ENCODE data around the gene PCK1. TPM values are rescaled to one million over a fixed set of nuclear protein-coding genes. Genes with fewer than 3 reads are reported as not detected.
"Not testable (repeated sequence)": the region's sequence is repeated elsewhere in the genome, so short reads cannot be mapped to it uniquely, and the experiment has no call there.

Gene PCK1
- total RNA-seq = 0.15 TPM in 1 of 2 replicates, not detected in the other

DNA sequence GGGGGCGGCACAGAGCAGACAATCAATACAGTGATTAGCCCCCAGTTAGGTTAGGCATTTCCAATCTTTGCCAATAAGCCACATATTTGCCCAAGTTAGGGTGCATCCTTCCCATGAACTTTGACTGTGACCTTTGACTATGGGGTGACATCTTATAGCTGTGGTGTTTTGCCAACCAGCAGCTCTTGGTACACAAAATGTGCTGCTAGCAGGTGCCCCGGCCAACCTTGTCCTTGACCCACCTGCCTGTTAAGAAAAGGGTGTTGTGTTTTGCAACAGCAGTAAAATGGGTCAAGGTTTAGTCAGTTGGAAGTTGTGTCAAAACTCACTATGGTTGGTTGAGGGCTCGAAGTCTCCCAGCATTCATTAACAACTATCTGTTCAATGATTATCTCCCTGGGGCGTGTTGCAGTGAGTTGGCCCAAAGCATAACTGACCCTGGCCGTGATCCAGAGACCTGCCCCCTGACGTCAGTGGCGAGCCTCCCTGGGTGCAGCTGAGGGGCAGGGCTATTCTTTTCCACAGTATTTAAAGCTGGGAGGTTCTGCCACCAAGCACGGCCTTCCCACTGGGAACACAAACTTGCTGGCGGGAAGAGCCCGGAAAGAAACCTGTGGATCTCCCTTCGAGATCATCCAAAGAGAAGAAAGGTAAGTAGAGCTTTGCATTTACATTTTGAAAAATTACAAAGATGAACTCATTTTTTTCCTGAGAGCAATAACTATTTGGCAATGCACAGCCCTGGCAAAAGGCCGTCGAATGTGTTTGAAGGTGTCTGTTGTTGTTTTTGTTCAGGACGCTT, at the start of gene PCK1:
Gene PCK1 (plus strand): TSS at position 557 of the 802 bp plus-strand sequence. CDS start 302 bp downstream, outside the sequence.
- peak; percentile 96 for DNase-seq (ENCODE audit: low read depth)

DNA sequence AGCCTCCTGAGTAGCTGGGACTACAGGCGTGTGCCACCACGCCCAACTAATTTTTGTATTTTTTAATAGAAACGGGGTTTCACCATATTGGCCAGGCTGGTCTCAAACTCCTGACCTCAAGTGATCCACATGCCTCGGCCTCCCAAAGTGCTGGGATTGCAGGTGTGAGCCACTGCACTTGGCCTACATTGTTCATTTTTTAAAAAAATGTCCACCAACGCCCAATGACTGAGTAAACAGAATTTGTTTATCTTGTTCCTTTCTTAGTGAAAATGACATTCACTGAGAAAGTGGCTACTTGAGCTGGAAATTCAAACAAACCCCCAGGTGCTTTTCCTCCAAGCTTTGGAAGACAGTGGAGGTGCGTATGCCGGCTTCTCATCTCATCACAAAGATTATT, 49.2 kb upstream of the PCK1 start:
- not testable (repeated sequence) for DNase-seq (ENCODE audit: low read depth)

DNA sequence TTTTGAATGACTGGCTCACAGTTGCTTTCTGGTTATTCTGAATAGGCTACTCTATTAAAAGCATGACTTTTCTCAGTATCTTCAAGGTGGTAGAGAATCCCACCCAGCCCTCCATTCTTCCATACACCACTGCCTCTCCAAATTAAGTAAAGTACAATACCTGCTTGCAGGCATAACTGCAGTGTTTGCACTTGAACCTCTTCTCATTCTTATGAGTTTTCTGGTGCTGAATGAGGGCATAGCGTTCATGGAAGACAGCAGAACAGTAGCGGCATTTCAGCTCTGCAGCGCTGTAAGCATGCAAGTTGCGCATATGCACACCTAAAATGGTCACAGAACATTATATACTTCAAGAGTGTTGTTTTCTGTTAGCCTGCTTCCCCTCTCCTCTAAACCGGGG, 48.5 kb upstream of the PCK1 start:
- DNase-seq (ENCODE audit: low read depth) = no peak

DNA sequence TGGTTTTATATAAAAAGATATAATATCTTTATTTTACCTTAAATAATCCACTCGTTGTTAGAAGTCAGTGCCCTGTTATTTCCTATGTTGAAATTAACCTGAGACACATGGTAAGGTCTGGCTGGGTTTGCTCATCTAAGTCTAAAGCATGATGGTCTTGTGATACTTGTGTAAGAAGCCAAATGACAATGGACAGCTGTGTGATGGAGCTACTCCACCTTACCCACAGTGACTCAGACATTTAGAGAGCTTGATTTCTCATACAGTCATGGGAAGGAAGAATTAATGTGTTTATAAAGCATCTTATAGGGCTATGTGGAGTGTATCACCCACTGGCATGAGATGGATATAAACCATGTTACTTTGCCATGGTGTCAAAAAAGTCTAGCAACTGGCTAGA, 47.7 kb upstream of the PCK1 start:
- peak; percentile 36 for DNase-seq (ENCODE audit: low read depth)

DNA sequence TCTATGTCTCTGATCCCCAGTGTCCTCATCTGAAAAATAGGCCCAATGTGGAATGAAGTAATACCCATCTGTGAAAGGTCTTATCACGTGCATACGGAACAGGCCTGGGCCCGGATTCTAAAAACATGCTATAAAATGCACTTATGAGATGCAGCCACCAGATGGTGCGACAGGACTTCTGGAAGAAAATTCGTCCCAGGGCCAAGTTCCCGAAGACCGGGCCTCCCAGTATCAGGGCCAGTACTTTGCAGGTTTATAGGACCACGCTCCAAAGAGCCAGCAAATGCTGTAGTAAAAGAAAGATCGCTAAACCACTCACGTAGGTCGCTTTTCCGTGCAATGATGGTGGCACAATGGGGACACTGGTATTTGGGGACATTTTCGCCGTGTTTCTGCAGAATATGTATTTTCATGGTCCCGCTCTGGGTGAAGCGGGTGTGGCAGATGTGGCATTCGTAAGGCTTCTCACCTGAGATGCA, 46.6 kb upstream of the PCK1 start:
- peak; percentile 39 for DNase-seq (ENCODE audit: low read depth)

DNA sequence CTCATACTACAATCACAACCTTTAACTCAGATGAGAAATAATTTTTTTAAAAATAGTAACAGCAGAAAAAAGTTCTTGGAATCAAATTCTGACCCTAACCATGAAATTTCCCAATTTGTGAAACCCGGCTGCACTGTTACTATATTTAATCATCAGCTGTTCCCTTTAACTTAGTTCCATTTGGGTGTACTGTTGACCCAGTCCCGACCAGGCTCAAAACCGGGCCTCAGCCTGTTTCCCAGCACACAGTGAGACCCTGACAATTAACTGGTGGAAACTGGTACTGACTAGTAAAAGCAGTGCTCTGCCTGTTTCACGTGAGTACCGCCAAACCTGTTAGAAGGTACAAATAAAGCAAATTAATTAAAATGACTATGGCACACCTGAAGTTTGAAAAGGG, 43.0 kb upstream of the PCK1 start:
- no peak for DNase-seq (ENCODE audit: low read depth)

DNA sequence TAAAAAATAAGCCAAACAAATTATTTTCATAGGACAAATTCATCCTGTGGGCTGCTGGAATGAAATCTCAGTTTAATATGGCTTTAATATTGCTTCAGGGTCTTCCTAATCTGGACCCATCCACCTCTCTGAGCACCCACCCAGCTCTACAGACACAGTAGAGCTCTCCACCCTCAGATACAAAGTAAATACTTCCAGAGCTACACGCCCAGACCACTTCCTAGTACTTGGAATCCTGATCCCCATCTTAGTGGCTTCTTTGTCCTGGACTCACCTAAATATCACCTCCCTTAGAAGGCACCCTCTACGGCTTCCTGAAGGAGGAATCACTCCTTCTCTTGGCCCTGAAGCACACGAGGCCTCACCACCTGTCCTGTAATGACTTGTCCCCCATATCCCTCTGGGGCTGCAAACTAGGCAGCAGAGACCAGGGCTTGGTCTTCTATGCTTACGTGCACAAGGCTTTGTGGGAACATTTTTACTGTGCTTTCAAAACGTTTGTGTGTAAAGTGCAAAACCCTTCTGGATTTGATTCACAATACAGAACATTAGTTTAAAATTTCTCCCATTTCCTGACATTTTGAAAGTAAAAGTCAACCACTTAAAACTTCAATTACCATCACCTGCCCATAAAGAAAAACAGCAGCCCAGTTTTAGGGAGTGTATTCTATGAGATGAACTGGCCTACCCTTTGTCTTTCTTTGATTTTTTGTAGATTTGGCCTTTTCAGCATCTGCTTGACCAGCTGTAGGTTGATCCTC, 38.4 kb upstream of the PCK1 start:
- no peak for DNase-seq (ENCODE audit: low read depth)

DNA sequence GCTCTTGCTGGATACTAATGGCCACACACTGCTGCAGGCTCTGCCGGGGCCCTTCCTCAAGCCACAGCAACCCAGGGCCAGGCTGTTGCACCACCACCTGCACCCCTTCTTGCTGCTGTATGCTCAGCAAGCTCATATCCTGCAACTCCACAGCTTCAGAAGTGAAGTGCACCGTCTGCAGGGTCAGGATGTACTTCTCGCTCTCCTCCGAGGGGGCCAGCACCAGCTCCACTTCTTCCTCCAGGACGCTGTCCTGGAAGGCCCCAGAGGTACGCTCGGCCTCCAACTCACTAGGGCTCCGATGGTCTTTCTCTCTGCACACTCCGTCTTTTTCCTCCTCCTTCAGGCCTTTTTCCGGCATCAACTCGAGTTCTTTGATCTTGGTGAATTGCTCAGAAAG, 37.1 kb upstream of the PCK1 start:
- DNase-seq (ENCODE audit: low read depth) = no peak

DNA sequence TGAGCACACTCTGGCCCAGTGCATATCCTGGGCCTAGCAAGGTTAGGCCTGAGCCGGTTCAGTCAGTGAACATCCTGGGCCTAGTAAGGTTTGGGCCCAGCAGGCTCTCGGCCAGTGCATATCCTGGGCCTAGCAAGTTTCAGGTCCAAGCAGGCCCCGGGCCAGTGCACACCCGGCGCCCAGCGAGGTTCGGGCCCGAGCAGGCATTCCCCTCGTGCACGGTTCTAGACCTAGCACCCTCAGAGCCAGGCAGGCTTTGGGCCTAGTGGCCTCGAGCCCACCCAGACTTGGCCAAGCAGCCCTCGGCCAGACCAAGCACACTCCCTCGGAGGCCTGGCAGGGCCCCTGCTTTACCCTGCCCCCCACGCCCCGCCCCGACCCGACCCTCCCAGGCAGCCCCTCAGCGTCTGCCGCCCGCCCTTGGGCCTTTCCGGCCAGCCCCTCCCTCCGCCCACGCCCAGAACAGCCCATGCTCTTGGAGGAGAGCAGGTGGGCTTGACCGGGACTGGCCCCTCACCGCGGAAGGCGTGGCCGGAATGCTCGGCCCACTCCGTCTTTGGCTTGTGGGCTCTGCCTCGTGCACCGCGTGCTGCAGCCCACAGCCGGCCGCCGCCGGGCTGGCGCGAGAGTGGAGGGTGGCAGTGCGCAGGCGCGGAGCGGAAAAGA, 36.3 kb upstream of the PCK1 start, which contains the start of gene CTCFL:
Gene CTCFL (minus strand): TSS at position 630 of the 666 bp plus-strand sequence. CDS start 935 bp downstream, outside the sequence.
- no peak for DNase-seq (ENCODE audit: low read depth)

DNA sequence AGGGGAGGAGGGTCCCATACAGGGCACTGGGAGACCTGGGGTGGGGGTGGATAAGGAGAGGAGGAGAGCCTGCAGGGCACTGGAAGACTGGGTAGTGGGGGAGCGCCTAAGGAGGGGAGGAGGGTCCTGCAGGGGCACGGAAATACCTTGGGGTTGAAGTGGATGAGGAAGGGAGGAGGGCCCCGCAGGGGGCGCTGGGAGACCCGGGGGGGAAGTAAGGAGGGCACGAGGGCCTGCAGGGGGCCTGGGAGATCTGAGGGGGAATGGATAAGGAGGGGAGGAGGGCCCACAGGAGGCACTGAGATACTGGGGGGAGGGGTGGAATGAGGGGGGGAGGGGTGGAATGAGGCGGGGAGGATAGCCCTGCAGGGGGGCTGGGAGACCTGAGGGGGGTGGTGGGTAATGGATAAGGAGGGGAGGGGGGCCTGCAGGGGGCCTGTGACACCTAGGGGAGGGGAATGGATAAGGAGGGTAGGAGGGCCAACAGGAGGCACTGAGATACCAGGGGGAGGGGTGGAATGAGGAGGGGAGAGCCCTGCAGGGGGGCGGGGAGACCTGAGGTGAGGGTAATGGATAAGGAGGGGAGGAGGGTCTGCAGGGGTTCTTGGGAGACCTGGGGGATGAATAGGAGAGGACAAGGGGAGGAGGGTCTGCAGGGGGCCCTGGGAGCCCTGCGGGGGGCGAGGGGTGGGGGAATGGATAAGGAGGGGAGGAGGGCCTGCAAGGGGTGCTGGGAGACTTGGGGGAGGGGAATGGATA, 35.4 kb upstream of the PCK1 start:
- DNase-seq (ENCODE audit: low read depth) = no peak

DNA sequence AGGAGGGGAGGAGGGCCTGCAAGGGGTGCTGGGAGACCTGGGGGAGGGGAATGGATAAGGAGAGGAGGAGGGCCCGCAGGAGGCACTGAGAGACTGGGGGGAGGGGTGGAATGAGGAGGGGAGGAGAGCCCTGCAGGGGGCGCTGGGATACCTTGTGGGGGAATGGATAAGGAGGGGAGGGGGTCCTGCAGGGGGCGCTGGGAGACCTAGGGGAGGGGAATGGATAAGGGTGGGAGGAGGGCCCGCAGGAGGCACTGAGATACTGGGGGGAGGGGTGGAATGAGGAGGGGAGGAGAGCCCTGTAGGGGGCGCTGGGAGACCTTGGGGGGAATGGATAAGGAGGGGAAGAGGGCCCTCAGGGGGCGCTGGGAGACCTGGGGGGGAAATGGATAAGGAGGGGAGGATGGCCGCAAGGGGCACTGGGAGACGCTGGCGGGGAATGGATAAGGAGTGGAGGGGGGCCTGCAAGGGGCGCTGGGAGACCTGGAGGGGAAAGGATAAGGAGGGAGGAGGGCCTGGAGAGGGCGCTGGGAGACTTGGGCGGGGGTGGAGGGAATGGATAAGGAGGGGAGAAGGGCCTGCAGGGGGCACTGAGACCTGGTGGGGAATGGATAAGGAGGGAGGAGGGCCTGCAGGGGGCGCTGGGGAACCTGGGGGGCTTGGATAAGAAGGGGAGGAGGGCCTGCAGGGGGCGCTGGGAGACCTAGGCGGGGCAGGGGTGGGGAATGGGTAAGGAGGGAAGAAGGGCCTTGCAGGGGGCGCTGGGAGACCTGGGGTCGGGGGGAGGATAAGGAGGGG, 34.6 kb upstream of the PCK1 start:
- no peak for DNase-seq (ENCODE audit: low read depth)

DNA sequence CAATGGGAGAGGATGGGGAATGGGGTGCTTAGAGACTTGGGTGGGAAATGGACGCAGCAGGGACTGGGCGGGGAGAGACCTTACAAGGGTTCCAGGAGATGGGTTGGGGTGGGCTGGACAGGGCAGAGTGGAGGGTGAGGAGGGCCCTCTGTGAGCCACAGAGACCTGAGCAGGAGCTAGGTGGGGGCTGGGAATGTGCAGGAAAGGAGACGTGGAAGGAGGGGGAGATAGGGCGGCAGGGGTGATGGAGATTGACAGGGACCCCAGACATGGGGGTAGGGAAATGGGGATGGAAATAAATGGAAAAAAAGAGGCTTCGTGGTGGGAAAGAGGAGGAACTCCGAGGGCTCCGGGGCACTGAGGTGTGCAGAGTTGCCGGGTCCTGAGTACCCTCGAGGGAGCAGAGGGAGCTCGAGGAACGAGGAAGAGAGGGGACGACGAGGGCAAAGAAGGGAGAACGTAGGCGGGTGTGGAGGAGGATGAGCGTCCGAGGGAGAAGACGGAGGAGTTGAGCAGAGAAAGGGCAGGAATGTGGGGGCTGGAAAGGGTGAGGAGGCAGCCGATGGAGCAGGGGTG, 33.9 kb upstream of the PCK1 start:
- no peak for DNase-seq (ENCODE audit: low read depth)

DNA sequence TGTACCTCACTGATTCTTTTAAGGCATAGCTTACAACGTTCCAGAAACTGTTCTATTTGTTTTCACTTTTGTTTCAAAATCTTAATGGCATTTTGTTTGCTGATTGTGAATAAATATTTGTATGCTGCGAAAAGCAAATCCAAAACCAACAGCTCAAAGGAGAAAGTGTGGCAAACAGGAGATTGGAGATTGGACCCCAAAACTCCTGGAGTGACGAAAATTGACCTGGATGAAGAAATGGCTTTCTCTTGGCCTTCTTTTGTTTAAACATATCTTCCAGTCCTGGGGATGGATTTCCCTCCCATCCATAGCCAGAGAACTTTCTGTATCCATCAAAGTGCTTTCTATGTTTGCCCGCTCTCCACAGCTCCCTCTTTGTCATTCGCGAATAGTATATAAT, 33.2 kb upstream of the PCK1 start:
- no peak for DNase-seq (ENCODE audit: low read depth)

DNA sequence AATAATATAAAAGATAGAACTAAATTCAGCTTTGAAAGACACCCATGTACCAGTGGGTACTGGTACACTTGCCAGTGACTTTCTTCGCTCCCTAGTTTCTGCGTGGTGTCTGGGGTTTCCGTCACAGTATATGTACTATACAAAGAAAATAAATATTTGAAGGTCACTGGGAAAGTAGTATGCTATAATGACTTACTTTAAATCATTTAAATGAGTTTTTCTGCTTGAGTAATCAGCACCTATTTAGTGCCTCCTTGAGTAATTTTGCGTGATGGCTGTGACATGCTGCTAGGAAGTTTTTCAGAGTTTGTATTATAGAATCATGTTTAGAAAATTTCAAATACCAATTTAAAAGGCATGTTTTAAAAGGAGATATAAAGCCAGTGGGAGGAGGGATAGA, 32.8 kb upstream of the PCK1 start:
- DNase-seq (ENCODE audit: low read depth) = peak; percentile 7

DNA sequence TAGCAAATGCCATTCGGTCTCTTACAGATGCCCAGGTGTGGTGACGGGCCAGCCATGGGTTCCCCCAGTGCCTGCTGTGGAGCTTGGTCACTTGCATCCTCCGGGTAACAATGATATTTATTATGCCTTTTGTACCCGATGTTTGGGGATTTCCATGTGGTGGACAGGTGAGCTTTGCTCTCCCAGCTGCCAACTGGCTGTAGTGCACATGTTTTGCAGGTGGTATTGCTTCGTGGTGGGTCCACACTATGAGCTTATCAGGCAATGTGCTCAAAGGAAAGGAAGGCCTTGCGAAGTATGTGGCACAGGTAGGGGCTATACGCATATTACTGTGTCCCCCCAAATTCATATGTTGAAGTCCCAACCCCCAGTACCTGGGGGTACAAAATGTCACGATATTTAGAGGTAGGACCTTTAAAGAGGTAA, 31.7 kb upstream of the PCK1 start:
- no peak for DNase-seq (ENCODE audit: low read depth)

DNA sequence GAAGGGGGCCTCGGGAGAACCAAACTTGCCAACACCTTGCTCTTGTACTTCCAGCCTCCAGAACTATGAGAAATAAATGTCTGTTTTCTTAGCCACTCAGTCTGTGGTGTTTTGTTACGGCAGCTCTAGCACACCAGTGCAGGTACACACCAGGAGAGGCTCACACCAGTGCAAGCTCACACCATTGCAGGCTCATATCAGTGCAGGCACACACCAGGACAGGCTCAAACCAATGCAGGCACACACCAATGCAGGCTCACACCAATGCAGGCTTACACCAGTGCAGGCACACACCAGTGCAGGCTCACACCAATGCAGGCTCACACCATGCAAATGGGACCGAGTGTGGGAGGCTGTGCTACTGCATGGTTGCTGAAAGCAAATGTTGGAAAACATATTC, 31.1 kb upstream of the PCK1 start:
- no peak for DNase-seq (ENCODE audit: low read depth)

DNA sequence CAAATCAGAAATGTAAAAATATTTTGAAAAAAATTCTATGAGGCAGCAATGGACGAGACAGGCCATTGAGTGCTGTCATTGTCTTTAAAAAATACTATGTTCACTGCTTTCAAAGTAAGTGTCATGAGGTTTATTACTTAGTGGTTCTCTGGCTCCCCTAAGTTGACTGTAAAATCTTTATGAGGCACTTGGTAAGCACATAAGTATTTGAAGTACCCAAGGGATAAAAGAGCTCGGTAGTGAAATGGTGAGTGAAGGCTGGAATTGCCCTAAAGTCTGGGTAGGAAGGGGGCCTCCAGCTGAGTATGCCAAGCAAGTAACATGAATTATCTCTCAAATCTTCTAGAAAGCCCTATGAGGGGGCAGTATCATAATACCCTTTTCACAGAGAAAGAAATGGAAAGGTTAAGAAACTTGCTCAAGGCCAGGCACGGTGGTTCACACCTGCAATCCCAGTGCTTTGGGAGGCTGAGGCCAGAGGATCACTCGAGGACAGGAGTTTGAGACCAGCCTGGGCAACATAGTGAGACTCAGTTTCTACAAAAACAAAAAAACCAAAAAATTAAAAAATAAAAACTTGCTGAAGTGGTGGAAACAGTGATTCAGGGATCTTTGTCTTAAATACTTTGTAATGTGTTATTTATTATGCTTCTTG, 30.5 kb upstream of the PCK1 start:
- no peak for DNase-seq (ENCODE audit: low read depth)

DNA sequence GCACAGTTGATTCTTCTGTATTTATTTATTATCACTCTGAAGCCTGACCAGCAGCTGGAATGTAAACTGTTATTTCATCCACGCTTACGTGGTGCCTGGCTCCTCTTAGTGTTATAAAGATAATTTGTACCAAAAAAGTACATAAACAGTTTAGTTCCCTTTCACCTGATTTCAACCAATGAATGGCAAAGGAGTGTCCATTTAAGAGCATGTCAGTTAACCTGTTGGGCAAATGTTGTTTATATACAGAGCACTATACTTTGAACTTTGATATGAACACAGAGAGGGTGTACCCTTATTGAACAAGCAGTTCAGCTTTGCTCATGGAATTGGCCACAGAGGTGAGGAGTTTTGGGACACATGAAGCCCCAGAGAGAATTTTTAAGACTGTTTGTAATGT, 28.8 kb upstream of the PCK1 start:
- no peak for DNase-seq (ENCODE audit: low read depth)

DNA sequence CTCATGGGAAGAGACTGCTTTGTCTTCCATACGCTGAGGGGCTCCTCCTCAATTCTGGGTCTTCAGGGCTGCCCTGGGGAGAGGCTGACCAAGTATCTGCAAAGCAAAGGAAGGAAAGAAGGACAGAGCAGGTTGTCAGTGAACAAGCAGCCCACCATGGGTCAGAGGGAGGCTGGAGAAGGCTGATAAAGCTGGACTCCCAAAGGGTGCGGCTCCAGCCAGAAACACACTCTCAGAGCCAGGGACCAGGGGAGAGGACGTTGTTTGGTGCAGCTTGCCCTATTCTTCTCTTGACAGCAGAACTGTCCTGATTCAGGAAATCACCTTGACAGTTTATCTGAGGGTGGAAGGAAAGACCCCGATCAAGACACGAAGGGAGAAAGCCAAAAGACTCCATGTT, 25.6 kb upstream of the PCK1 start:
- no peak for DNase-seq (ENCODE audit: low read depth)

Data from renal cortical epithelial cell (primary cell).